ENCODE measurements around the gene BCAR1. TPM values are rescaled to one million over a fixed set of nuclear protein-coding genes. Genes with fewer than 3 reads are reported as not detected.

BCAR1 gene
- total and polyA plus RNA-seq, 2 experiments from 2014 or later: 37.9 to 140 TPM

- TF ChIP-seq ZNF462 (CRISPR knock-in tag; IDR thresholded peaks at IDR 0.05): no peak
Measured at GRCh38 chr16:75260851-75261589, 9.6 kb upstream of the BCAR1 start (continued).

- Histone ChIP-seq H3K79me2 (replicated peaks; ENCODE audit: insufficient read depth) (peaks cover 96% of the 10 kb centered on the region), H3K4me2 (0 out of 2 replicates have a peak overlapping the region, but pooled peaks have one; percentile 45), H3K9me2 (ENCODE audit: insufficient read depth) (no peaks in the 10 kb centered on the region), H3K27me3 (ENCODE audit: insufficient read depth) (no peaks in the 10 kb centered on the region), H3F3A (replicated peaks; ENCODE audit: low read depth) (peaks cover 19% of the 10 kb centered on the region), H3K4me1 (ENCODE audit: insufficient read depth) (peaks cover 71% of the 10 kb centered on the region), H3K36me3 (ENCODE audit: insufficient read depth) (no peaks in the 10 kb centered on the region), H3K4me3 (no peak overlapping the region; the same call in 1 of the 2 replicates), H4K20me1 (replicated peaks; ENCODE audit: insufficient read depth) (peaks cover 39% of the 10 kb centered on the region), H3K27ac (ENCODE audit: low read depth) (peak overlapping the region; percentile 72; the same call in 1 of the 2 replicates), H2AFZ (no peak overlapping the region)
- H3K4me1 Mint-ChIP-seq: peaks cover 79% of the 10 kb centered on the region
- peaks cover 15% of the 10 kb centered on the region for H3K27me3 Mint-ChIP-seq (ENCODE audit: insufficient read depth, low read depth, poor library complexity)
- ATAC-seq (peak; percentile 2; the same call in 1 of the 3 replicates), DNase-seq (ENCODE audit: low spot score) (no peak)
- H3K36me3 Mint-ChIP-seq (ENCODE audit: low read depth): peaks cover 7% of the 10 kb centered on the region; the same call in 2 of the 3 replicates
- no peaks in the 10 kb centered on the region for H3K9me3 Mint-ChIP-seq
- H3K4me3 Mint-ChIP-seq: no peak overlapping the region
- H3K27ac Mint-ChIP-seq: no peak overlapping the region; the same call in 1 of the 2 replicates
- TF ChIP-seq ZNF331 (CRISPR knock-in tag; IDR thresholded peaks at IDR 0.05; ENCODE audit: low read depth) (no peak), ZNF114 (CRISPR knock-in tag; IDR thresholded peaks at IDR 0.05) (no peak), ZNF462 (CRISPR knock-in tag; IDR thresholded peaks at IDR 0.05) (no peak), REST (IDR thresholded peaks at IDR 0.05; ENCODE audit: unreplicated experiment) (no peak)
Measured at GRCh38 chr16:75258807-75259141, 7.3 kb upstream of the BCAR1 start.
